ENCODE results near the gene SSTR3.
A peak's percentile ranks its signal among the peaks of the same experiment; 100 is the strongest.

Gene SSTR3

GRCh38 chr22:37163575-37164504 is 48.4 kb downstream of the SSTR3 start:
- DNase-seq = peak; percentile 74

- no peak for DNase-seq
Measured at GRCh38 chr22:37163096-37163489, 49.2 kb downstream of the SSTR3 start.

- peak; percentile 84 for DNase-seq
Measured at GRCh38 chr22:37162221-37163095, 49.8 kb downstream of the SSTR3 start.

- DNase-seq = no peak
Measured at GRCh38 chr22:37161443-37161842, 50.8 kb downstream of the SSTR3 start.

GRCh38 chr22:37160027-37160426 is 52.2 kb downstream of the SSTR3 start:
- DNase-seq = no peak

- DNase-seq = no peak
Measured at GRCh38 chr22:37158963-37159290, 53.4 kb downstream of the SSTR3 start.

- DNase-seq = peak; percentile 19
Measured at GRCh38 chr22:37157516-37158285, 54.6 kb downstream of the SSTR3 start.

GRCh38 chr22:37156686-37157435 is 55.4 kb downstream of the SSTR3 start:
- no peak for DNase-seq

- DNase-seq = no peak
Measured at GRCh38 chr22:37155971-37156370, 56.3 kb downstream of the SSTR3 start.

- DNase-seq = no peak
Measured at GRCh38 chr22:37154925-37155712, 57.2 kb downstream of the SSTR3 start.
